ENCODE measurements around the gene KLF11.

Gene KLF11

GRCh38 chr2:10064932-10065772, 21.8 kb downstream of the KLF11 start:
- DNase-seq (ENCODE audit: low read depth): no peak

- no peak for DNase-seq (ENCODE audit: low read depth)
These were observed 22.4 kb downstream of the KLF11 start for GRCh38 chr2:10065773-10066055.

DNA sequence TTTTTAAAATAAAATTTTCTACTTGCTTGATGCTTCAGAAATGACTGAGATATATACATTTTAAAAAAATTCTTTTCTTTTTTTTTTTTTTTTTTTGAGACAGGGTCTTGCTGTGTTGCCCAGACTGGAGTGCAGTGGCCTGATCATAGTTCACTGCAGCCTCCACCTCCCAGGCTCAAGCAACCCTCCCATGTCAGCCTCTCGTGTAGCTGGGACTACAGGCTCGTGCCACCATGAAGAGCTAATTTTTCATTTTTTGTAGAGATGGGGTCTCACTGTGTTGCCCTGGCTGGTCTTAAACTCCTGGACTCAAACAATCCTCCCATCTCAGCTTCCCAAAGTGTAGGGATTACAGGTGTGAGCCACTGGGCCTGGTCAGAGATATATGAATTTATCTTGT, 24.0 kb downstream of the KLF11 start:
- DNase-seq (ENCODE audit: low read depth): no peak

- no peak for DNase-seq (ENCODE audit: low read depth)
These were observed 24.5 kb downstream of the KLF11 start for GRCh38 chr2:10067881-10068280.

- DNase-seq (ENCODE audit: low read depth): no peak
These were observed 27.8 kb downstream of the KLF11 start for GRCh38 chr2:10071176-10071575.

GRCh38 chr2:10071595-10071994, 28.2 kb downstream of the KLF11 start:
- DNase-seq (ENCODE audit: low read depth): no peak

- no peak for DNase-seq (ENCODE audit: low read depth)
These were observed 29.5 kb downstream of the KLF11 start for GRCh38 chr2:10072656-10073480.

- no peak for DNase-seq (ENCODE audit: low read depth)
These were observed 30.4 kb downstream of the KLF11 start for GRCh38 chr2:10073706-10074105.

GRCh38 chr2:10075101-10075500, 31.8 kb downstream of the KLF11 start:
- DNase-seq (ENCODE audit: low read depth): no peak

DNA sequence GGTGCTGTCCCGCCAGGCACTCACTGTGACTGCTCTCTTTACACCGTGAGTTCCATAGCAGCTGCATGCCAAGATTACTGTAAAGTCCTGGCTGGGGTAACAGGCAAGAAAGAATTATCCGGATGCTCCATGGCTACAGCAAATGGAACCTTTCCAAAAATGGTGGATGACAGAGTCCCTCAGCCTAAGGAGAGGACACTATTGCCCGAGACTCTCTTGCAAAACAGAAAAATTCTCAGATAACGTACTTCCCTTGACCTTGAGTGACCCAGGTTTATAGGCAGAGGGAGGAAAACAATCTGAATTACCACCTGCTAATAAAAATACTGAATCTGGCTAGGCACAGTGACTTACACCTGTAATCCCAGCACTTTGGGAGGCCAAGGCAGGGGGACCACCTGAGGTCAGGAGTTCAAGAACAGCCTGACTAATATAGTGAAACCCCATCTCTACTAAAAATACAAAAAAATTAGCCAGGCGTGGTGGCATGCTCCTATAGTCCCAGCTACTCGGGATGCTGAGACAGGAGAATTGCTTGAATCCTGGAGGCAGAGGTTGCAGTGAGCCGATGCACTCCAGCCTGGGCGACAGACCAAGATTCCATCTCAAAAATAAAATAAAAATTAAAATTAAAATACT, 32.3 kb downstream of the KLF11 start:
- no peak for DNase-seq (ENCODE audit: low read depth)

- DNase-seq (ENCODE audit: low read depth): no peak
These were observed 33.2 kb downstream of the KLF11 start for GRCh38 chr2:10076511-10076910.

- no peak for DNase-seq (ENCODE audit: low read depth)
These were observed 33.7 kb downstream of the KLF11 start for GRCh38 chr2:10076988-10077527.

DNA sequence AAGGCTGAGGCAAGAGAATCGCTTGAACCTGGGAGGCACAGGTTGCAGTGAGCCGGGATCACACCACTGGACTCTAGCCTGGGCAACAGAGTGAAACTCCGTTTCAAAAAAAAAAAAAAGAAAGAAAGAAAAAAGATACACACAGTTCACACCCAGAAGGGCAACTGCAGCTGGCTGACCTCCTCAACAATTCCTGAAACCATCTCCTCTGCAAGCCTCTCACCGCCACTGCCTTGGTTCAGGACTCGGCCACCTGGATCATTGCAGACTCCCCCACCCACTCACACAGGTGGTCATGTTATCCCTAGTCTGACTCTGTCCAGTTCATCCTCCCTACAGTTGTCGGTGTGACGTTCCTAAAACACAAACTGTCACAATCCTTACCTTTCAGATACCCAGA, 34.7 kb downstream of the KLF11 start:
- DNase-seq (ENCODE audit: low read depth): no peak

- DNase-seq (ENCODE audit: low read depth): no peak
These were observed 35.4 kb downstream of the KLF11 start for GRCh38 chr2:10078704-10079265.

- peak; percentile 61 for DNase-seq (ENCODE audit: low read depth)
These were observed 36.0 kb downstream of the KLF11 start for GRCh38 chr2:10079266-10079869.

- no peak for DNase-seq (ENCODE audit: low read depth)
These were observed 36.7 kb downstream of the KLF11 start, which contains the start of gene CYS1 for GRCh38 chr2:10079870-10080535. Gene CYS1 (minus strand): TSS chr2:10080411. CDS start chr2:10080223, 188 bp downstream.

DNA sequence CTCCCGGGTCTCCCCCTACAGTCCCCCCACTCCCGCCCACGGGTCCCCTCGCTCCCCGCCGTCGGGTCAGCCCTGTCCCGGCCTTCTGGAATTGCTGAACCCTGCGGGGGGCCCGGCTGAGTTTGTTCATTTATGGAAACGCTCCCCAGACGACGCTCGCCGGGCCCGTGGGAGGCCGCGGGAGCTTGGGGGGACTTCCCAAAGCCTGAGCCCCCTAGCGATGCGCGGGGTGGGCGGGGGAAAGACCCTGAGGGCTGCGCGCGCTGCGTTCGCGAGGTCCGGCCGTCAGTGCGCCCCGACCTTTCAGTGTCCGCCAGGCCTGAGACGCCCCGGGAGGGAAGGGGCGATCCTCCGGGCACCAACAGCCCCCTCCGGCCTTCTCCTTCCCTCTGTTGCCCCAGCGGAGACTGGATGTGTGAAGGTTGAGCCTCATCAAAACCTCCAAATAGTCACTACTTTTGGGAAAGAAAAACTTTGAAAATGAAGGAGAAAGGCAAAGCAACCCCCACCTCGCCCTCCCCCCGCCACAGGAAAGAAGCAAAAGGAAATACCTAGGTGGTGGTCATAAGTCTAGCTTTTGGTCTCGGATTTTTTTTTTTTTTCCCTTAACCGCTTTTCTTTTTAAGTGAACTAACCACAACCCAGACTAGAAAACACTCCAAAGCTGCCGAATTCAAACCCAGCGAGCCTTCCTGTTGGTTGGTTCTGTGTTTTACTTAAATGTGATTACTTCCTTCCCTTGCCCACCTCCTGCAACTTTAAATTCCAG, 37.4 kb downstream of the KLF11 start:
- DNase-seq (ENCODE audit: low read depth): no peak

DNA sequence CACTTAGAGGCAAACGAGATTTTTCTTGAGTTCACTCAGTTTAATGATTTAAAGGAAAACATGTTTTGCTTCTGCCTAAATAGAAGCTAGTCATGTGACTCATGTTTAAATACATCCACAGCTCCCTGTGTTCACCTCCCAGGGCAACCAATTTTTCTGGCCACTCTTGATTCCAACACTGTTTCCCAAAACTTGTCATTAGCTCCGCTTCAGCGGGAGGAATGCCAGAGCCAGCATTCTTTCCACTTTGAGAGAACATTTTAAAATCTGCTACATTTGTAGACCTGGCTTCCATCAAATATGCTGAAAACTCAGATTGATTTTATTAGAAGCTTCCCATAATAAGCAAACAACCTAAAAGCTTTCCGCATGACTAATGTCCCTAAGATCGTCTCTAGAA, 39.7 kb downstream of the KLF11 start:
- peak; percentile 13 for DNase-seq (ENCODE audit: low read depth)

DNA sequence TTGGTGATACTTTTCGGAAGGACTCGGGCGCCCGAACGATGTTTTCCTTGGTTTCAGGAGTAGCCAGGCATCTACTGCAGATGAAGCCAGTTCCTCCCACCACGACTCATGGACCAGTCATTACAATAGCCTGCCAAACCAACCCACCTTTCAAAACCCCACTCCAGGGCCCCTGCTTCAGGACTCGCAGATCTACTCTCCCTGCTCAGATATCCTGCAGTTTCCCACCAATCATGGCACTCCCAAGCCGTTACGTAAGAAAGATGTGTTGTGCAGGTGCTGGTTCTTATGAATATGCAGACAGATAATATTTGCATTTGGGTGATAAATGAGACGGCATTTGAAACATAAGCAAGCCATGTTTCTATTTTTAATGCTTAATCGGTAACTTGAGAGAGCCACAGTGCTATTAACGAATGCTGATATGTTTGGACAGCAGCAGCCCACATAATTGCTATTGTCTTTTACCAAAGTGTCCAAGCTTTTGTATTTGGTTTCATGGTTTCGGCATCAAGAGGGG, 40.4 kb downstream of the KLF11 start:
- no peak for DNase-seq (ENCODE audit: low read depth)

DNA sequence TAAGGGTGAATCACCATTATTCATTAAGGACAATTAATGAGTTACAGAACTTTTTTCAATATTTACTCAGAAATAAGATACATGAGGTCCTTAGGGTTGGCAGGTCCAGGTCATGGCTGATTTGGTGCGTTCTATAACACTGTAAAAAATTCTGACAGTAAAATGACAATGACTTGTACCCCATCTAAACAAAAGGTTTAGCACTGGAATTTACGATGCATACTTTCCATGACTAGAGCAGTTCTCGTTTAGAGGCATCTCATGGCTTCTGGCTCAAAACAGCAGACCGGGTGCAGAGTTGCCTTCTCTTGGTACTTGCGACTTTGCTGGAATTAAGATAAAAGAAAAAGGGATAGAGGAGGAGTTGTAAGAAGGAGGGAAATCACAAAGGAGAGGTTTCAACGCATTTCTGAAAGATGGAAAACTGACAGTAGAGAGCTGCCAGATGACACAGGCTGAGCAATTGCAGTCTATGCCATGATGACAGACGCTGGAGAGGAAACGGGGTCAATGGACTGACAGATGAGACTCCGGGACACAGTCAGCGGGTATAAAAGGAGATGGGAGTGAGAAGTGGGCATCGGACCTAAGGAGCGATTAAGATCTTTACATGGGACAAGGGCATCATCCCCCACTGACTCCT, 41.0 kb downstream of the KLF11 start:
- no peak for DNase-seq (ENCODE audit: low read depth)

All from GM04503 (cell line).